NCI-H1436 treated with DMSO at 0.1 percent for 48 hours (cell line): ENCODE measurements around the gene ID4.
"Not testable (repeated sequence)": the region's sequence is repeated elsewhere in the genome, so short reads cannot be mapped to it uniquely, and the experiment has no call there.

Experiments
- DNase-seq: peaks from one replicate; lab custom pipeline; 2025; lab: John Stamatoyannopoulos, UW

The ID4 gene

GRCh38 chr6:19833947-19834346 is 3.2 kb upstream of the ID4 start:
- no peak for DNase-seq

- DNase-seq, result no peak
Measured at GRCh38 chr6:19834858-19835257, 2.3 kb upstream of the ID4 start.

GRCh38 chr6:19835605-19836004 is 1.6 kb upstream of the ID4 start:
- DNase-seq, result no peak

GRCh38 chr6:19837511-19838441 is 606 bp downstream of the ID4 start:
- DNase-seq, result no peak

DNA sequence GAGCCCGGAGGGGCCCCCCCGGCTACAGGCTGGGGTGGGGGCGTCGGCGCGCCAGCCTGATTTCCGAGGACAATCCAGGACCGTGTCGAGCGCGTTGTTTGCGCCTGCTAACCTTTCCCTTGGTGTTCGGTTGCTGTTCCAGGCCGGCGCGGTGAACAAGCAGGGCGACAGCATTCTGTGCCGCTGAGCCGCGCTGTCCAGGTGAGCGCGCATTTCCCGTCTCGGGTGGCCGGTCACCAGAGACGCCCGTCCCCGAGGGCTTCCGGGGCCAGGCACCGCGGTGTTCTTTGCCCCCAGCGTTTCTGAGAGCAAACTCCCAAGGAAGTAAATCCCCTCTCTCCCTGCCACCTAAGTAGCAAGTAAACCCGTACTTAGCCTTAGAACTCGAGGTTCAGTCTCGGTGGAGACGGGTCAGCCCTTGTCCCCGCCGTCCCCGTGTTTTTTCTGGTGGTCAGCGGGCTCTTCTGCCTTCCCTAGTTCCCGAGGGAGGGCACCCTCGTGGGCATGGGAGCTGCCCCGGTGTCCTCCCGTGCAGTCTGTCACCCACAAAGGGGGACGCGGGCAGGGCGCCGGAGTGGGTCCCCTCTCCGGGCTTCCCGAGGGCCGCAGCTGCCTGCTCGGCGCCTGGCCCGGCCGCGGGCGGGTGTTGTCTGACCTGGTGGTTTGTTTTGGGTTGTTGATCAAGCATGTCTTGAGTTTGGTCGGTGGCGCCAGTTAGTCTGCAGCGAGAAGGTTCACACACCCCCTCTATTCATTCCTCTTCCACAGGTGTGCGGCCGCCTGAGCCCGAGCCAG is 1.5 kb downstream of the ID4 start:
- no peak for DNase-seq

DNA sequence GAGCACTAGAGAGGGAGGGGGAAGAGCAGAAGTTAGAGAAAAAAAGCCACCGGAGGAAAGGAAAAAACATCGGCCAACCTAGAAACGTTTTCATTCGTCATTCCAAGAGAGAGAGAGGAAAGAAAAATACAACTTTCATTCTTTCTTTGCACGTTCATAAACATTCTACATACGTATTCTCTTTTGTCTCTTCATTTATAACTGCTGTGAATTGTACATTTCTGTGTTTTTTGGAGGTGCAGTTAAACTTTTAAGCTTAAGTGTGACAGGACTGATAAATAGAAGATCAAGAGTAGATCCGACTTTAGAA is 2.0 kb downstream of the ID4 start:
- no peak for DNase-seq

DNA sequence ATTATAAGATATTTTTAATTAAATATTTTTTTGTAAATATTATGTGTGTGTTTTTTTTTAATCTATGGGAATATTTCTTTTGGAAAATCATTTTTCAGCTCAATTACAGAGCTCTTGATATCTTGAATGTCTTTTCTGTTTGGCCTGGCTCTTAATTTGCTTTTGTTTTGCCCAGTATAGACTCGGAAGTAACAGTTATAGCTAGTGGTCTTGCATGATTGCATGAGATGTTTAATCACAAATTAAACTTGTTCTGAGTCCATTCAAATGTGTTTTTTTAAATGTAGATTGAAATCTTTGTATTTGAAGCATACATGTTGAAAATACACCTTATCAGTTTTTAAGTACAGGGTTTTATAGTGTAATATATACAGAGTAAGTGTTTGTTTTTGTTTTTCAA is 2.6 kb downstream of the ID4 start:
- DNase-seq, result no peak

DNA sequence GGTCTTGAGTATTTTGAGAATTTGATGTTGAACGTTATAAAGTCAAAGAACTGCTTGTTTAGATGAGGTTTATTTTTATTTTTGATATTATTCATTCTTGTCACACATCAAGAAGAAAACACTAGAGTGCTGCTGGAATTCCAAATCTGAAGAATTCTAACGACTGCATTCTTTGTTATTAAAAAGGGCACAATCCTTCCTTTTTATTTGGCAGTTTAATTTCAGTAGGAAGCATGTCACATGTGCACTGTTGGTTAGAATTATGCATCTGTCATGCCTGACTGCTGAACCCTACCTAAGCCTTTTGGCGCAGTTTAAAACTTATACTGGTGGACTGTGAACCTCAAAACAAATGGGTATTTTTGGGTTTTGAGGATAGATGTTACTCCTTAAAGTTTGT is 4.0 kb downstream of the ID4 start:
- no peak for DNase-seq

DNA sequence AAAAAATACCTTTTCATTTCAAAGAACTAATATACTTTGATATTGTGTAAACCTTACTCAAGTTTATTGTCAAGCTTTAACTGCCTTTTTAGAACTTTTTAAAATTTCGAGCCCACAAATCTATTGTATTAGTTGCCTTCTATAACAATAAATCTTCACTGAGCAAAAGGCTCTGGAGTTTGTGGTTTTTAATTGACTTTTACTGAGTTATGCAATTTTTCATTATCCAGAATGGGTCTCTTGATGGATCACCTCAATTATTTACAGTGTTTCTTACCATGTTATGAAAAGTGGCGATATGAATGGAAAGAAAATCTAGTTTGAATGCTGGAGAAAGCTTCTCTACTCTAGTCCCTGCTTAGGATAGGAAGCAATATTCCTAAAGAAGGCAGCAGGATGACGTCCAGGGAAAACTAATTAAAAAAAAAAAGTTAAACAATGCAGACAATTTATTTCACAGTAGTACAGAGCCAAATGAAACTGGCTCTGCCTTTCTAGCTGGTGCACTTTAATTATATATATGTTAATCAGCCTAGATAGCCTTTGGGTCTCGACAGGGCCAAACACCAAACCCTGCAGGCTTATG is 5.0 kb downstream of the ID4 start:
- no peak for DNase-seq

DNA sequence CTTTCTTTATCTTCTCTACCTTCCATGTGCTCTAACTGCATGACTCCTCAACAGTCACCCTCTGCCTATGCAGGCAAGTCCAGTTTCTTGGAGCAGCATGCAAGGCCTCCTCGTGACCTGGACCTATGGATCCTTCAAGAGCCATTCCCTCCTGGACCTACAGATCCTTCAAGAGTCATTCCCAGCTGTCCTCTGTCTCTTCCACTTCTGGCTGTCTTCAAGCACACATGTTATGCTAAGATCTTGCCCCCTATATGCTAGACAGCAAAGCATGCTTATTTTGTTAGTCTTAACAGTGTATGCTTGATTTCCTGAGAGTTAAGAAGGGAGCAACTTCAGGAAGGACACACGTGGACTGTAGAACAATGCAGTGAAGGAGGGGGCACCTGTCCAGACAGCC is 7.5 kb downstream of the ID4 start:
- no peak for DNase-seq

DNA sequence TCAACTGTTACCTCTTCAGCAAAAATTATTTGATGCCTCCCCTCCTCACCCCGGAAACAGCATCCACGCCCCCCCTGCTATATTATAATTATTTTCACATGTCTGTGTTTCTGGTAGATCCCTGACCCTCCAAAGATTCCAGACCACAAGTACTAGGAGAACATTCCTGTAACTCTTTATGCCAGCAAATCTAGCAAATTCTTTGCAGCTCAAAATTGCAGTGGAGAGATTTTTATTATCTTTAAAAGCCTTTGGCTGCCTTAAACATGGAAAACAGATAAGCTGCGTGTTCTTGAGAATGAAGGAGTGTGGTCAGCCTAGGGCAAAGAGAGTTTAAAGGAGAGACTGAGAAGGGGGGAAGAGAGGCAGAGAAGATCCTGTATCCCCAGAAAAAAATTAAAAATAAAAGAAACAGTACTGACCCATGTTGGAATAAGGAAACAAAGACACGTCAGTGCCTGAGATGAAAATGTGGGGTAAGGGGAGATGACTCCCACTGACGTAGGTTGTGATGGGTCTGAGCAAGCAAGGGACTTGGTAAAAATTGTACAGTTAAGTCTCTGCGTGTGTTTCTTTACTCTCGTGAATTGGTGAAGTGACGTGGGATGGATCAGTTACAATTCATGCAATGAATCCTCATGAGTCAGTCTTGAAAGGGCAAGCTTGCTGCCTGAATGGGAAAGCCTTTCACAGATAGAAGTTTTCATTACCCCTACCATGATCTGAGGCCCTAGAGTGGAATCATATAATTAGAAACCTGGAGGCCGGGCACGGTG is 8.3 kb downstream of the ID4 start:
- no peak for DNase-seq

DNA sequence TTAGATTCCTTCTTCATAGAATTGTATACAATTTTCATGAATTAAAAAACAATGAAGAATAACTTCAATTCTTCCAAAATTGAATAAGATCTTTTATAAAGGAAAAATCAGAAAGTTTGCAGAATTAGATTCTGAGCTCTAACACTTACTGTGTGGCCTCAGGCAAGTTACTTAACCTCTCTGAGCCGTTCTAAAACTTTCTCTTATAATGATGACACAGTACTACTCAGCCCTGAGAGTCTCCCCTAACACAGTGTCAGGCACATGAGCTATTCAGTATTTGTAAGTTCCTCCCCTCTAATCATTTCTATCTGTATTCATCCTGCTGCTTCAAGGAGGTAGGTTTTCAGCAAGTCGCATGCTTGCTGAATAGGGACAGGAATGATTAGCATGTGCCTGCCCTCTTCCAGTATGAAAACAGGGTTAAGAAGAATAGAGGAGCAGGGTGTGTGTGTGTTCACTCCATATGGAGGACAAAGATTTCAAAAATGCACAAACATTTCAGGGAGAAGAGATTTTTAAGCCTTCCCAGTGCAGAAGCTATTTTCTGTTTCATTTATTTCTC is 11.4 kb downstream of the ID4 start:
- no peak for DNase-seq

- no peak for DNase-seq
Measured at GRCh38 chr6:19849196-19849595, 12.0 kb downstream of the ID4 start.

- no peak for DNase-seq
Measured at GRCh38 chr6:19849755-19850154, 12.6 kb downstream of the ID4 start.

DNA sequence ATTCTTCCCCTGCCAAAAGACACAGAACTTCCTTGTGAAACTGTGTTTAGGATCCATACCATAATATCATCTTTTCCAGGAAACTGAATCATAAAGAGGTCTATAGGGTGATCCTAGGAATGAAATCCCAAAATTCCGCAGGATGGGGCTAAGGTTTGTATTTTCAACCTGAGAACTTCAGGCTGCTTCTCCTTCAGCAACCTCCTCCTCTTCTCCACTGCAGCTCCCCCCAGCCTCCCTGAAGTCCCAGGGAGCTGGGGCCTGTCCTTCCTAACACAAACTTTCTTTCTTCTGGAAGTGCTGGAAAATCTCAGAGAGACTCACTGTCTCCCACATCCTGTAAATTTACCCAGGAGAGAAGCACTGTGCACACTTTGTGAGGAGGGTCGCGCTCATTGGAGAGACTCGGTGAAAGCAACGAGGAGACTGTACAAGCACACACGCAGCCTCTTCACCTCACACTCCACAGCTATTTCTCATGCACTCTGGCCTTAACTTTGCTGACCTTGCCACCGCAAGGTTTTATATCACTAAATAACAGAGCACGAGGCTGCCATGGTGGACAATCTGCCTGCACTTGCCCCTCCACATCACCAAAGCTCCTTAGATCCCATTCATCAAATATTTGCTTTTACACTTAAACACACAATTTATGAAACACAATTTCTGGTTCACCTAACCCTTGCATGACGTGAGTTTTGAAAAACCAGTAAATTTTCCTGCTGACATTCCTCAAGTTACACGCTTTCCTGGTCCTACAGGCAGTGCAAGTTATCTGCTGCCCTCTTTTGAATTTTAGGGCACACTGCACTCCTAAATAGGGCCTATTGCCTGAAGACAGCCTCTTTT is 14.3 kb downstream of the ID4 start:
- DNase-seq, result peak; percentile 68

GRCh38 chr6:19852090-19852457 is 14.9 kb downstream of the ID4 start:
- DNase-seq, result no peak

DNA sequence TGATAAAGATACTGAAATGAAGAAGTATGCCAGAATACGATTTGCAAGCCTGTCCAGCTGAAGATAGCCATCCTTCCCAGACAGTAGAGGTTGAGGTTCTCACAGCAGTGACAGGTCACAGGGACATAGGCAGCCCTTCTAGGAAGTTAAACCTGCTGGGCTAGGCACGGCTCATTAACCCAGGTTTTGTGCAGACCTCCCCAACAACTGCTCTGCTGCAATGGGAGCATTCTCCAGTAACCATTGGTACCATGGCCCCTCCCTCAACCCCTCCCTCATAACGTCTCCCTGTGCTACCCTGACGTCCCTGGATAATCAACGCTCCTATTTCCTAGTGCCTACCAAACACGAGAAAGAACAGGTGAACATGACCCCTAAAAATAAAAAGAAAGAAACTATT is 15.8 kb downstream of the ID4 start:
- no peak for DNase-seq

DNA sequence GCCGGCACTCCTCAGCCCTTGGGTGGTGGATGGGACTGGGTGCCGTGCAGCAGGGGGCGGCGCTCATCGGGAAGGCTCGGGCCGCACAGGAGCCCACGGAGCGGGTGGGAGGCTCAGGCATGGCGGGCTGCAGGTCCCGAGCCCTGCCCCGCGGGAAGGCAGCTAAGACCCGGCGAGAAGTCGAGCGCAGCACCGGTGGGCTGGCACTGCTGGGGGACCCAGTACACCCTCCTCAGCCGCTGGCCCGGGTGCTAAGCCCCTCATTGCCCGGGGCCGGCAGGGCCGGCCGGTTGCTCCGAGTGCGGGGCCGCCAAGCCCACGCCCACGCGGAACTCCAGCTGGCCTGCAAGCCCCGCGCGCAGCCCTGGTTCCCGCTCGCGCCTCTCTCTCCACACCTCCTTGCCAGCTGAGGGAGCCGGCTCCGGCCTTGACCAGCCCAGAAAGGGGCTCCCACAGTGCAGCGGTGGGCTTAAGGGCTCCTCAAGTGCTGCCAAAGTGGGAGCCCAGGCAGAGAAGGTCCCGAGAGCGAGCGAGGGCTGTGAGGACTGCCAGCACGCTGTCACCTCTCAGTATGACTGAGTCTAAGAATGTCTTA is 17.3 kb downstream of the ID4 start:
- not testable (repeated sequence) for DNase-seq

DNA sequence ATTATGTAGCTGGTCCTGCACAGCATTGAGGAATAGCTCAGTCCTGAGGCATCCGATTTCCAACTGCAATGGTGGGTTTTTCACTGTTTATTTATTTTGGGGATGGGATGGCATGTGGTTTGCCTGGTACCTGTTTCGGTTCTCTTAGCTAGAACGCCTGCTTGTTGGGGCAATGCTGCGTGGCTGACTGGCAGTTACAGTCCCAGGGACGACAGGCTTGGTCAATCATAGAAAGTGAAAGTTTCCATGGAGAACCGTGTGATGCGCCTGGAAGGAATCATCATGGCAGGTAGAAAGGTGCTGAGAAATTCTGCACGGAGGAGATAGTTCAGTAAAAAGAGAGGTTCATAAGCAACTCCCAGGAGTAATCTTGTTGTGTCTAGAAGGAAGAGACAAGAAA is 18.4 kb downstream of the ID4 start:
- DNase-seq, result no peak

DNA sequence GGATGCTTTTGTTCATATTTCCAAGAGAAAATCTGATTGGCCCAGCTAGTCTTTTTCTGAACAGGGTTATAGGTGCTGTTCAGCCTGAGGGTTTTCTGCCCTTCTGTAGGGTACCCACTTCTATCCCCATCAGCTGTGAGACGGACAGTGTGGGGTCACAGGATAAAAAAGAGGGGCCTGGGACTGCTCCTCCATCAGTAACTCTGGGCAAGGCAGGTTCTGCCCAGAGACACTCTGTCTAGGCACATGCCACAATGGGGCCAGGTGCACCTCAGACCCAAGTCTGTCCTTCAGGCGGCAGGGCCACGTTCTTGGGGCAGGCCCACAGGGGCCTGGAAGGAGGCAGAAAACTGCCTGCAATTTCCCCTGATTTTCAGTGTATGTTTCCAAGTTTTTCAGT is 20.0 kb downstream of the ID4 start:
- no peak for DNase-seq

DNA sequence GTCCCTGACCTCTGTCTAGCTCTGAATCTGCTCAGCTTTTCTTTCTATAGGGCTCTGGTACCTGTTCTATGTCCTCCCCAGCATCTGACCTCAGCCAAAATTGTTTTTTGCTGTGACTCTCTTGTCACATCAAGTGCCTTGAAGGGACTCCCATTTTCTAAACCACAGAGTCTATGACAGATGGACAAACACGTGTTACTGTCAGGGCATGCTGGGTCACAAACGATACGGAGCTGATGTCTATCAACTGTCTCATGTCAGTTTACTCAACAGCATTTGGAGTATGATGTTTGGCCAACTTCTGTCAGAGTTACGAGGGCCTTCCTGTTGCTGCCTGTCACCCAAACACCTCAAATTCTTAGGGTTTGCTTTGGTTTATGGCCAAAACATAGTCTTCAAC is 20.5 kb downstream of the ID4 start:
- no peak for DNase-seq
